ENCODE data around the gene GIT1.

Gene GIT1

DNA sequence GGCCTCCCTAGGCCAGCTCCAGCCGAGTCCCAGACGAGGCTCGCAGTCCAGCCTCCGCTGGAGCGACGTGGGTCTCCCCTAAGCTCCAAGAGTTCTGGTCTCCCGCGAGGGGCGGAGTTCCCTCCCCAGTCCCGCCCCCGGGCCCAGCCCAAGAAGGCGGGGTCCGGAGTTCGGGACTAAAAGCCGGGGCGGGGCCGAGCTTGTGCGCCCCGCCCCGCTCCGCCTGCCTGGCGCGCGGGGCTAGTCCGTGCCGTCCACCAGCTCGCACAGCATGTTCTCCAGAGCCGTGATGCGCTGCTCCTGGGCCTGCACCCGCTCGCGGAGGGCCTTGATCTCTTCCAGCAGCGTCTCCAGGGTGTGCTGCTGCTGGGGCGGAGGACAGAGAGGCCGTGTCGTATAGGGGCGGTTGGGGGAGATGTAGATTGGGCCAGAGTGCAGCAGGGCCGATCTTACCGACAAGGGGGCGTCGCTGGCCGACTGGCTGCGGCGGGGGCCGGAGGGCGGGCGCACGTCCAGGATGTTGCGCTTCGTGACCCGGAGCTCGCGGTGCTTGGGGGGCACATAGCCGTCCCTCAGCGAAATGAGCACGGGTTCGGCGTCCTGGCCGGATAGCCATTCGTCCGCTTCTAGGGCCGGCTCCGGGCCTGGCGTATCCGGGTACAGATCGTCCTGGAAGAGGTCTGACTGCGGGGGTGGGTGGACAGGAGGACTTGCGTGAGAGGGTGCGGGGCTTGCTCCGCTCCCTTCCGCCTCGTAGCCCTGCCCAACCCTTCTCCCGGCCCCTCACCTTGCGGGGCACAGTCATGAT, 26.2 kb upstream of the GIT1 start:
- peak; percentile 81 for DNase-seq

DNA sequence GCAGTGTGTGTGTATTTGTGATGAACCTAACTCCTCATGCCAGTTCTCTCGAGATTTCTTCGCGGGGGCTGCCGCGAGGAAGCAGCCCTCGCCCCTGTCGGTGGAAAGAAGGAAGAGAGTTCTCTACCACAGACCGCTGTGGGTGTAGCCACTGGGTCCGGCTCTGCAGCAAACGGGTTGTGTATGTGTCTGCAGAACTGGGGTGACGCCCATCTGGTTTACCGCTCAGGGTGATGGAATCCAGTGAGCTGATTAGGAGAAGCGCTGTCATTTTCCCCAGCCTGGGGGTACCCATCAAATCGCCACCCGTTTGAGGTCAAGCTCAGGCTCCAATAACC, 25.6 kb upstream of the GIT1 start:
- DNase-seq: peak; percentile 35

DNA sequence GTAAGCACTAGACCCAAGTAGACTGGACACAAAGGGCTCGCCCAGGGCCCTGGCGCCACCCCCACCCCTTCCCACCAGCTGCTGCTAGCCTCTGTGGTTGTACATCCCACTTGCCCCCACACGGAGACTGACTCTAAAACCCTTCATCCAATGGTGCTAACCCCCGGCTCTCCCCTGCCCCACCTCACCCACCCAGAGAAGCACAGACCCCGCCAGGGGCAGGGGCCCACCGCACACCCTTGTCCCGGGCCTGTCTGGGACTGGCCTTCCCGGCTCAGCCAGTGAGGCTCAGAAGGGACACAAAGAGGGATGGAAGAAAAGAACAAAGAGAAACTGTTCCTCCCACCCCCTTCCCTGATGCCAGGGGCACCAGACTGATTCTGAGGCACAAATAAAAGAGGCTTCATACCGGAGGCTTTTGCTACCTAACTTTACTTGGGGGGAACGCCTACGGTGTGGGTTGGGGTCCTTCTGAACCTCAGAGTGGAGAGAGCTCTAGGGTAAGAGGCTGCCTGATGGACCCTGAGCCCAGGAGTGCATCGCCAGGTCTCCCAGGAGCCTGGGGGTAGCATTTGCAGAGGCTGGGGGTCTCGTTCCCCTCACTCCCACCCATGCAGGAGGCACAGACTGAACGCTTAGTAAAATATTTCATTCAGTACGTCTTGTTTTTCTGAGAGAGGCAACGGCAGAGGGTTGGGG, 25.1 kb upstream of the GIT1 start:
- no peak for DNase-seq

DNA sequence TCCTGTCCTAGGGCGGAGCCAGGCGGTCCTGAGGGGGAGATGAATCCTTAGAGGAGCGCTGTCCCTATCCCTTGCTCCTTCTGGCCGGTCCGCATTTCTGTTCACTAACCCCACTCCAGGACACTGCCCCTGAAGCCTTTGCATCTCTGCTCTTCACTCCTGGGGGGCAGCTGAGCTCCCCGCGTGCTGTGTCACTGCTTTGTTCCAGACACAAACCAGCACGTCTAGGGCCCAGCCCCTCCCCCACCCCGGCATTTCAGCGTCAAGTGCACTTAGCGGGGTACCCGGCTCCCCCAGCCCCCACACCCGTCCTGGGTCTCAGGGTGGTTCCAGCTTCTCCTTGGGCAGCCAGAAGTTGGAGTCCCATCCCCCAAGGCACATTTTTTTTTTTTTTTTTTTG, 24.4 kb upstream of the GIT1 start:
- DNase-seq: no peak

DNA sequence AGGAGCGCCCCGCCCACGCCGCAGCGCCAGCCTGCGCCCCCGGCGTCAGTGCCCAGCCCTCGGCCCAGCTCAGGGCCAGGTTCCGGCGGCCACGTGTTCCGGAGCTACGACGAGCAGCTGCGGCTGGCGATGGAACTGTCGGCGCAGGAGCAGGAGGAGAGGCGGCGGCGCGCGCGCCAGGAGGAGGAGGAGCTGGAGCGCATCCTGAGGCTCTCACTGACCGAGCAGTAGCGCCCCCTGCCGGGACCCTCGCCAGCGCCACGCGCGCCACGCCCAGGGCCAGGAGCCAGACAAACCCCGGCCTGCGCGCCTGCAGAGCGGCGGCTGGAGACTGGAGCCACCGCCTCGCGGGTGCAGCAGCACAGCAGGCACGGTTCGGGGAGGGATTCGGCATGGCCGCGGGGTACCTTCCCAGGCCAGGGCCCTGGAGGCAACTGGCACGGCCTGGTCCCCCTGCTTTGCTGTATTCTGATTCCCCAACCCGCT, 23.9 kb upstream of the GIT1 start:
- DNase-seq: peak; percentile 89

DNA sequence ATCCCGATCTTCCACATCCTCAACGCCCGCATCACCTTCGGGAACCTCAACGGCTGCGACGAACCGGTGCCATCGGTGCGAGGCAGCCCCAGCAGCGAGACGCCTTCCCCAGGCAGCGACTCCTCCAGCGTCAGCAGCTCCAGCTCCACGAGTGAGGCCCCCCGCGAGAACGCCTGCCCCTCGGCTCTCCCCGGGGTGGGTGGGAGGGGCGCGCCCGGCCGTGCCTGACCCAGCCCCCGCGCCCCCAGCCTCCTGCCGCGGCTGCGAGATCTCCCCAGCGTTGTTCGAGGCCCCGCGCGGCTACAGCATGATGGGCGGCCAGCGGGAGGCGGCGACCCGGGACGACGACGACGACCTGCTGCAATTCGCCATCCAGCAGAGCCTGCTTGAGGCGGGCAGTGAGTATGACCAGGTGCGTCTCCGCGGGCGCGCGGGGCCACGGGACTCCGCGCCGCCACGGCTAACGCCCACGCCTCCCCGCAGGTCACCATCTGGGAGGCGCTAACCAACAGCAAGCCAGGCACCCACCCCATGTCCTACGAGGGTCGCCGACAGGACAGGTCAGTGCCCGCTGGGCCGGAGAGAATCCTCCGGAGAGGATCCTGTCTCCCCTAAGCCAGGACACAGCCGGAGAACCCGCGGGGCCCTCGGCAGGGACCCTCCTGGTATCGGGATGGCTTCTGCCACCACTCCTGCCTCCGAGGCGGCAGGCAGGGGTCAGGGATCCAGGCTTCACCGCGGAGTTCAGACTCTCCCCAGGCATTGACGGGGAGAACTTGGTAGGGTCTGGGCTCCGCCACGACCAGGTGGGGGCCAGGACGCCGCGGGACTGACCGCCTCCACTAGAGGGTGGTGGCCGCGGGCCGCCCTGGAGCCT, 23.2 kb upstream of the GIT1 start:
- no peak for DNase-seq

DNA sequence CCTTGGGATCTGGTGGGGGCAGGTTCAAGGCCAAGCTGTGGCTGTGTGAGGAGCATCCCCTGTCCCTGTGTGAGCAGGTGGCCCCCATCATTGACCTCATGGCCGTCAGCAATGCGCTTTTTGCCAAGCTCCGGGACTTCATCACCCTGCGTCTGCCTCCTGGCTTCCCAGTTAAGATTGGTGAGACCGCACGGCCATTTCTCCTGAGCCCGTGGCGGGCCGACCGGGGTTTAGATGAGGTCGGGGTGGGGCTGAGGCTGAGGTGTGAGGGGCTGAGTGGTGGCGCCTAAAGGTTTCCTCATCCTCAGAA, 22.6 kb upstream of the GIT1 start:
- no peak for DNase-seq

DNA sequence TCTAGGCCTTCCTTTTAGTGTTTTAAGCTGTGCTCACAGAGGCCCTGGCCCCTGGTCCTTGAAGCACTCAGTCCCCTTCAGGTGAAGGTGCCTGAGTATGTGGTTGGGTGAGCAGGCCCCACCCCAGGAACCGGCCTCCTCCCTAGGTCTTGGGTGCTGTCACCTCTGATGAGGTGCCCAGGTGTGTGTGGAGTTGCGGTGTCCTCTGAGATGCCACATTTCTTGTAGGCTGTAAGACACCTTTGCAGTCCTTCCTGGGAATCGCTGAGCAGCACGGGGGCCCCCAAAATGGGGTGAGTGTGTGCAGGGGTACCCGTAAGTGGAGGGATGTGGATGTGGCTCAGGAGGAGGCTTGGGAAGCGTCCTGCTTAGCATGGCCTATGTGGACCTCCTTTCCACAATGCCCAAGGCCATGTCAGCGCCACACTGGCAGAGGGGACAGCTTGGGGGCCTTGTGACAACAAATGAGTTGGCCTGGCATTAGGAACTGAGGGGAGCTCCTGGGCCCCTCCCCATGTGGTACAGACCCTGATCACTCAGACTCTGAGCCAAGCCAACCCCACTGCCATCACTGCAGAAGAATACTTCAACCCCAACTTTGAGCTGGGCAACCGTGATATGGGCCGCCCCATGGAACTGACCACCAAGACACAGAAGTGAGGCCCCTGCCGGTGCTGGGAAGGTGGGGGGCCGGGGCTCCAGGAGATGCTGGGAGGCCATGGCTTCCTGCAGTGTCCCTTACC, 22.1 kb upstream of the GIT1 start:
- DNase-seq: no peak

DNA sequence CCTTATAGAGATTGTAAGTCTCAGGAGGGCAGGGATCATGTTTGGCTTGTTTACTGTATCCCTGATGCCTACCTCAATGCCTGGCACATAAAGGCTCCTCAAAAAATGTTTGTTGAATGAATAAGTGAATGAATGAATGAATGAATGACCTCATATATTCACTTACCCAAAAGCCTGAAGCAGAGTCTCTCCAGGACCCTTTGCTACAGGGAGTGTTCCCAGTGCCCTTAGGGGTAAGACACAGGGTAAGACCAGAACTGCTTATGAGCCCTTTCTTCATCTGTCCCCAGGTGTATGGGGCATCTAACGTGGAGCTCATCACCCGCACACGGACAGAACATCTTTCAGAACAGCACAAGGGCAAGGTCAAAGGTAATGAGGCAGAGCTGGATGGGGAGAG, 20.9 kb upstream of the GIT1 start:
- DNase-seq: no peak

DNA sequence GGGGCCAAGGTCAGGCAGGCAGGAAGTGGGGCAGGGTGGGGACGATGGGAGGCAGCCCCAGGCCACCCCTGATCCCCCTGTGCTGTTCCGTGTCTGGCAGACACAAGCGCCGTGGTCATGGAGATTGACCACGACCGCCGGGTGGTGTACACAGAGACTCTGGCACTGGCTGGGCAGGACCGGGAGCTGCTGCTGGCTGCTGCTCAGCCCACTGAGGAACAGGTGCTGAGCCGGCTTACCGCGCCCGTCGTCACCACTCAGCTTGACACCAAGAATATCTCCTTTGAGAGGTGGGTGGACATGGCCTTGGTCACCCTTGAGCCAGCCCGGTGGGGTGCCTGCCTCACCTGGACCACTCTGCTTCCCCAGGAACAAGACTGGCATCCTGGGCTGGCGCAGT, 19.5 kb upstream of the GIT1 start:
- DNase-seq: no peak

DNA sequence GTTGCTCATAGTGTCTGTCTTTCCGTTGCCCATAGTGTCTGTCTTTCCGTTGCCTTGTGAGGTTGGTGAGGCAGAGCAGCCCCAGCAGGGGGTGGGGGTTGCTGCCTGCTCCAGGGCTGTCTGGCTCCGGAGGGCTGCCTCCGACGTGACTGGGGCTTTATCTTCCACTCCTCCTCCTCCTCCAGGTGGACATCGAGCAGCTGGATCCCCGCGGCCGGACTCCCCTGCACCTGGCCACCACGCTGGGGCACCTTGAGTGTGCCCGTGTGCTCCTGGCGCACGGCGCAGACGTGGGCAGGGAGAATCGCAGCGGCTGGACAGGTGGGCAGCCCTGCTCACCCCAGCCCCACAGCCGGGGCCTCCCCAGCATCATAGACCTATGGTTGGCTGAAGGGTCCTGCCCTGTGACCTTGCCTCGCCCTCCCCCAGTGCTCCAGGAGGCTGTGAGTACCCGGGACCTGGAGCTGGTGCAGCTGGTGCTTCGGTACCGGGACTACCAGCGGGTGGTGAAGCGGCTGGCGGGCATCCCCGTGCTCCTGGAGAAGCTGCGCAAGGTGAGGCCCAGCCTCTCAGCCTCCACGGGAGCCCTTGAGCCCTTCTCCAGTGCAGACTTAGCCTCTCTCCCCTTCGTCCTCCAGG, 18.2 kb upstream of the GIT1 start:
- no peak for DNase-seq

DNA sequence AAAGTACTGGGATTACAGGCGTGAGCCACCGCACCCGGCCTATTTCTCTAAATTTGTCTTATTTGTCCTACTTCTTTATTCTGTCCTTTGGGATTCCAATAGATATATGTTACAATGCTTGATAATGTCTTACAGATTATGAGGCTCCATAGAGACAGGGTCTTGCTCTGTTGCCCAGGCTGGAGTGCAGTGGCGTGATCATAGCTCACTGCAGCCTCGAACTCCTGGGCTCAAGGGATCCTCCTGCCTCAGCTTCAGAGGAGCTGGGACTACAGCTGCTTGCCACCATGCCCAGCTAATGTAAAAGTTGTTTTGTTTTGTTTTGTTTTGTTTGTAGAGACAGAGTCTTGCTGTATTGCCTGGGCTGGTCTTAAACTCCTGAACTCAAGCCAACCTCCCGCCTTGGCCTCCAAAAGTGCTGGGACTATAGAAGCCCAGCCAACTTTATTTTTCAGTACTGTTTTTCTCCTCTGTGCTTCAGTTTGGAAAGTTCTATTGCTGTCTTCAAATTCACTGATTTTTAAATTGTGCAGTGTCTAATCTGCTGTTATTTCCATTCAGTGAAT, 13.7 kb upstream of the GIT1 start:
- no peak for DNase-seq

DNA sequence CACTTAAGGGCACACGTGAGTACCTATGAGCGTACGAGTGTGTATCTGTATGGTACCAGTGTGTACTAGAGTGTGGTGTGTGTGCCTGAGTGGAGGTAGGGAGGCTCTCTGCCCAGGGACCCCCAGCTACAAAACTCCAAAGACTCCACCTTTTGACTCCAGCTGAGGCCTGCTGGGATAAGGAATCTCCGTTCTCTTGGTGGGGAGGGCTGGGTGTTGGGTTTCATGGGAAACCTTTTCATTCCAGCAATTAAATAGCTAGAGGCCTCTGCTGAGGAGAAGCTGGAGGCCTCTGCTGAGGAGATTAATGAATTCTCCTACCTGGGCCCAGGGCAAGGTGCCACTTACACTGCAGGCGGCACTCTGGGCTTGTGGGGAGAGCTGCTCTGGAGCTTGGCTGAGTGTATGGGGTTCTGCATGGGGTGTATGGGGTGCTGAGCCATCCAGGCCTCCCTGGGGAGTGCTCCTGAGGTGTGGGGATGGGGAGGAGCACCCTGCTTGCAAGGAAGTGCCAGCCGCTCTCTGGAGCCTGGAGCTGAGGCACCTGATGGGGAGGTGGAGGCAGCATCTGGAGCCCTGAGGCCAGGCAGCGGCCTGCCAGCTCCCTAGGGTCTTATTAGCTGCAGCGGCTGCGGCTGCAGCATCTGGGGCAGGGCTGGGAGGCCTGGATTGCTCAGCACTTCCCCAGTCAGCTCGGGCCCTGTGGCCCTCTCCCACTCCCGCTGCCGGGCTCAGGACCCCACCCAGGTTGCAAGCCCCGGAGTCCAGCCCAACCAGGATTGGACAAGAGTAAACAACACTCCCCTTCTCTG, 8.1 kb upstream of the GIT1 start:
- no peak for DNase-seq

DNA sequence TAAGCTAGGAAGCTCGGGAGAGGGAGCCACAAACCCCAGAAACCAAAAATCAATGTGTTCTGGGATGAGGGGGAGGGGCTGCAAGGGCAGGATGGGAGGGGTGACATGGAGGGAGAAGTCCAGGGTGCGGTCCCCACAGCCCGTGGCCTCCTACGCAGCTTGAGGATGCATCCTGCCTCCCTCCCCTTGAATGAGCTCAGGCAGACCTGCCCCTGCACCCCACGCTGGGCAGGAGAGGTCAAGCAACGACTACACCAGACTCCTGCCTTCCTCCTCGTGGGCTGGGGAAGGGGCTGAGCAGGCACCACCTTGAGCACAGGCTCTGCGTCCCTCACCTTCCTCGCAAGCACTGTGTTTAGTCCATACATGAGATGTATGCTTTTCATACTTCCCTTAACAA, 7.4 kb upstream of the GIT1 start:
- DNase-seq: no peak

DNA sequence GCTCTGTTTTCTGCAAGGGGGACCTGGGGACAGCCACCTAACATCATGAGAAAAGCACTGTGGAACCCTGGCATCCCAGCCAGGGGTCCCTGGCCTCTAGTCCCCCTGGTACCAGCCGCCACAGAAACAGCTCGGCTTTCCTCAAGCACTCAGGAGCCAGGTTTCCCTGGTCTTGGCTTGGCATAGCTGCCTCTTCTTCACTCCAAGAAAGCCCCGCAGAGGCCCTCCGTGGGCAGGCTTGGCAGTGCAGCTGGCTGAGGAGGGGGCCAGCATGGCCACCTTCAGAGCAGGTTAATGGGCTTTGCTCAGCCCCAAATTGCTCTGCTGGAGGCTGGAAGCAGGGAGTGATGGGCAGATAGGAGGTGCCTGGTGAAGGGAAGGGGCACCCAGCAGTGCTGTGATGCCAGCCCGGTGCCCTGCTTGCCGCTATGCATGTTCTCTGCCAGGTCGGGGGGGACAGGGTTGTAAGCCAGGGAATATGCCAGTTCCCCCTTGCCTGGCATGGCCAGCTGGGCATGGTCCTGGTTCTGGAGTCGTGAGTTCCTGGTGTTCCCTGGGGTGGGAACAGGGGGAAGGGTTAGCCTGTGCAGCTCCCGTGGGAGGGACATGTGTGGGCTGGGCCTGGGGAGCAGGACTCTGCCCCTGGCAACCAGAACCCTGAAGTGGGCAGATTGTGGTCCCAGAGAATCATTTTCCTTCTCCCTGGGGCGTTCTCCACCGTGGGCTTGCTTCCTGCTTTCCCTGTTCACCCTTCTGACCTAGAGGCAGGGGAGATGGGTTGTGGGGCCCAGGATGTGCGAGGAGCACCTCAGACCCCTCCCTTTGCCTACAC, 6.7 kb upstream of the GIT1 start:
- DNase-seq: no peak

DNA sequence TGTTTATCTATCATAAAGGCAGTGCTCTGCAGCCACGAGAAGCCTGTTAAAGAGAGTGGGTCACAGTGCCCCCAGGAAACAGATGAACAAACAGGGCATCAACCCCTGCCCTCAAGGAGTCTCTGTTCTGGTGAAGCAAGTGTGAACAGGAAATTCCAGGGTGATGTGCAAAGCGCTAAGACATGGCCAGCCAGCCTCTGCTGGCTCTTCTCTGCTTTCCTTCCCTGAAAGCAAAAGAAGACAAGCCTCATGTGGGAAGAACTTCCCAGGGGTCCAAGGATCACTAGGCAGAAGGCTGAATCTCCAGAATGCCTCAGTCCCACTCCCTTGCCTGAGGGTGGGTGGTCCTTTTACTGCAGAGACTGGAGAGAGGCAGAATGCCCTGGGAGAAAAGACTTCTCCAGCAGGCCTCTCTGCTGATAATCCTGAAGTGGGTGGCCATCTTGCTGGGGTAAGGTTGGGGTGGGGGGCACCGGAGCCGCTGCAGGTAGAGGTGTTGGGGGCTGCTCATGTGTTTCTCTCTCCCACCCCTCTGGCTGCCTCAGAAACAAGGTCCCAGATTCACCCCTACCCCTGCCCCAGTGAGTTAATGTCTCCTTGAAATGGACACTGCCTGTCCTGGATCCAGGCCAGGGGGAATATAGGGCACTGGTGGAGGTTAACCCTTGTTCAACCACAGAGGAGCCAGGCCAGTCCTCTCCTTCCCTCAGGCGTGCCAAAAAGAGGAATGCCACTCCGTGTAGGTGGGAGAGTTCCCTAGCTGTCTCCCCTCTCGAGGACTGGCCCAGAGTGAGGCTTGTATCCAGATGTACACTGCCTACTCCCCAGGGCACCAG, 5.9 kb upstream of the GIT1 start:
- DNase-seq: peak; percentile 59

DNA sequence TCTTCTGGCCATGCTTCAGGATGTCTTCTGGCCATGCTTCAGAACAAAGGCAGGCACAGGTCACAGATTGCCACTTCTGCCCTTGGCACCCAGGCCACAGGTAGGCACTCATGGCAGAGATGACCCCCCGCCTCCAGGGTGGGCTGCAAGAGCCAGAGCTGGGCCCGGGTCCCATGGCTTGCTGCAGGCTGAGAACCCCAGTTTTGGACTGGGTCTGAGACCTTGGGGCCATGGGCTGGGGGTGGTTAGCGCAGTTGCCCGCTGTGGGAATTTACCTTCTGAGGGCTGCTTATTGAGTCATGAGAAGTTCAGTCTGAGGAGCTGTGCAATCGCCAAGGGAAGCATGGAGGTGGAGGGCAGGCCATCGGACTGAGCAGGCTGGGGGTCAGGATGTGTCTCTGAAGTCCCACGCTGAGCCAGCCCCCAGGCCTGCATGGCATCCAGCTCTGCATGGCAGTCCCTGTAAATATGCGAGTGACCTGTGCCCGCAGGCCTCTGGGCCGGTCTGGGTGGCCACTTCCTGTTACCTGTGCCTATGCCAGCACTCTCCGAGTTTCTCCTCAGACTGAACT, 5.2 kb upstream of the GIT1 start:
- DNase-seq: no peak

DNA sequence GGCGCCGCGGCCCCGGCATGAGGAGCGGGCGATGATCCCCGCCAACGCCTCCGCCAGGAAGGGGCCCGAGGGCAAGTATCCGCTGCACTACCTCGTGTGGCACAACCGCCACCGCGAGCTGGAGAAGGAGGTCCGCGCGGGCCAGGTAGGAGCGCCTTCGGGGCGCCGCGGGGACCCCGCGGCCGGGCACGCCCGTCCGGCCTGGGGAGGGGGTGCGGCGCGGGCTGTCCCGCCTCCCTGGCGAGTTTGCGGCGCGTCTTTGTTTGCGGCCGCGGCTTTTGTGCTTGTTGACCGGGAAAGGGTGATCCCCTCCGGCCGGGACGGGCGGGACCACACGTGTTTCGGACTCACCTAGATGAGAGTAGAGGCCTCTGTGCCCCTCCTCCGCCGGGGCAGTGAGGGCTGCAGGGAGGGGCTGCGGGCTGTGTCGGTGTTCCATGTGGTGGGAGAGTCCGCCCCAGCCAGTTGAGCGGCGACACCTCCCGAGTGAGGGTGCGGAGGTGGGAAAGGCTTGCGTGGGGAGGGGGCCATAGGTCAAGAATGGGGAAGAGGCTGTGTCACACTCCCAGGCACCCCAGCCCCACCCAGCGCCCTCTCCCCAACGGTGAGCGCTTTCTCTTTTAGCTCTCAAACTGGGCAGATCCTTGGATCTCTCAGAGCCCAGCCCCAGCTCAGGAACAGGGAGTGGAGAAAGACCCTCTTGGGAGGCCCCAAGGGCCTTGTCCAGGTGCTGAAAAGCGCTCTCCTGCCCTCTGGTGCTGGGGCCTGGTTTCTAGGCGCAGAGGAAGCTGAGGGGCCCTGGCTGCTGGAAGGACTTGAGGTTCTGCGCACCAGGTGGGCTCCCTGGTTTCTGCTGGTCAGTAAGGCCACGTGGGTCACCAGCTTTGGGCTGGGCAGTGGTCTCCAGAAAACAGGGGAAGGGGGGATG, 4.4 kb upstream of the GIT1 start:
- no peak for DNase-seq

Data from fibroblast of skin of right biceps (primary cell).